Measurements from ENCODE around the gene IQCN. TPM values are rescaled to one million over a fixed set of nuclear protein-coding genes. Genes with fewer than 3 reads are reported as not detected.

Gene IQCN
- total and polyA plus RNA-seq, 4 donors: 0.19 to 2.4 (median 0.53) TPM

DNA sequence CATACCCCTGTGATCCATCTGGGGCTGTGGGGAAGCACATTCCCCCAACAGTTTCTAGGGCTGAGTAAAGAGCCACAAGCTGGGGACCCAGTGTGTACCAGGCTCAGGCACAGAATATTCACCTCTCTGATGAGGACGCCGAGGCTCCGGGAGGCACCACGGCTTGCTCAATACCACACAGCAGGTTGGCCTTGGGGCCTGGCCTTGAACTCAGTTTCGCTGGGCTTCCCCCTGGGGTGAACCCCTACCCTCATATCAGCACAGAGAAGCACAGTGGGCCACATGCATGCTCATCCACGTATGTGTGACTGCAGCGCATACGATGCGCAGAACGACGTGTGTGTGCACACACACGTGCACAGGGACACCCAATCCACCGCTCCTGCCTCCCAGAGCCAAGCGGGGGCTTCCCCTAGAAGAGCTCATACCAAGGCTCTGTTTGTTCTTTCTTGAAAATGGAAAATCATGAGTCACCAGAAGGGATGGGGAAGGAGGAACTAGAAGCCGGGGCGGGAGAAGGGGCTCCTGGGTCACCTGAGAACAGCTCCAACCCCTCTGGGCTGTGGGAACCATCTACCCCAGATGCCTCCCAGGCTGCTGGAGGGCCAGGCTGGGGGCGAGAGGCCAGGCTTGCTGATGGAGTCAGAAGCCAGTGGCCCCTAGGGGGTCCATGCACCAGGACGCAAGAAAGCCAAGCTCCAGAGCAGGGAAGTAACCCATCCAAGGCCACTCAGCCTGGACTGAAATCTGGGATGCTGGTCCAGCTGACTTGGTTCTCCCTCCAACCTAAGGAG lies 43.1 kb downstream of the IQCN start (continued):
- no peak for TF ChIP-seq NR2F2 (IDR thresholded peaks at IDR 0.05)
- TF ChIP-seq FOXA2 (IDR thresholded peaks at IDR 0.05): no peak
- TF ChIP-seq GABPA (IDR thresholded peaks at IDR 0.05 in 1 of 2, conservative IDR thresholded peaks at IDR 0.05 in 1 of 2): no peak
- TF ChIP-seq SP1 (IDR thresholded peaks at IDR 0.05): no peak
- TF ChIP-seq EGR1 (IDR thresholded peaks at IDR 0.05; ENCODE audit: low read depth in 2 of 2): no peak
- TF ChIP-seq HNF4A (conservative IDR thresholded peaks at IDR 0.05): no peak

DNA sequence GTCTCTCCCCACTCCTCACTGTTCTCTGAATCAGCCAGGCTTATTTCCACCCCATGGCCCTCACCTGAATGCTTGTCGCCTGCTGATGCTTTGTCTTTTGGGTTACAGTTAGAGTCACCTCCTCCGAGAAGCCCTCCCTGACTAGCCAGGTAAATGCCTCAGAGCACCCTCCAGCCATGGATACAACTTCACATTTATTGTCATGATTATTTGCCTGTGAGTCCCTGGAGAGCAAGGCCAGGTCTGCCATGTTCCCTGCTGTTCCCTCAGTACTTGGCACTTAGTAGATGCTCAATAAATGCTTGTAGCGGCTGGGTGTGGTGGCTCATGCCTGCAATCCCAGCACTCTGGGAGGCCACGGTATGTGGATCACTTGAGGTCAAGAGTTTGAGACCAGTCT lies 44.3 kb downstream of the IQCN start:
- H3K36me3 ChIP-seq (ENCODE audit: control insufficient read depth in 4 of 4, insufficient read depth in 3 of 4, low read depth in 1 of 4, low read length in 3 of 4): no peaks in the 10 kb centered on the region
- no peak overlapping the region for H3K4me3 ChIP-seq (ENCODE audit: low read depth in 1 of 3, low read length in 3 of 3)
- no peak overlapping the region for H3K27ac ChIP-seq (ENCODE audit: low read depth in 1 of 2, low read length in 2 of 2)
- 73% methylated on average over 4 of the region's 4 CpGs for WGBS
- no peak overlapping the region for H3K9ac ChIP-seq (ENCODE audit: low read depth in 1 of 2, low read length in 2 of 2)
- peaks cover 0 to 6% (median under 1%) of the 10 kb centered on the region in 4 donors for H3K27me3 ChIP-seq (ENCODE audit: control insufficient read depth in 4 of 4, insufficient read depth in 4 of 4, low read length in 3 of 4)
- peaks cover 0 to 6% (median 4%) of the 10 kb centered on the region in 4 donors for H3K4me1 ChIP-seq (ENCODE audit: control insufficient read depth in 4 of 4, insufficient read depth in 4 of 4, low read length in 3 of 4)
- H3K9me3 ChIP-seq (ENCODE audit: control insufficient read depth in 4 of 4, low read length in 3 of 4): peaks cover 0 to 7% (median 6%) of the 10 kb centered on the region in 4 donors
- no peak for TF ChIP-seq HNF4A (conservative IDR thresholded peaks at IDR 0.05)
- no peak for TF ChIP-seq GABPA (IDR thresholded peaks at IDR 0.05 in 1 of 2, conservative IDR thresholded peaks at IDR 0.05 in 1 of 2)
- TF ChIP-seq, protein P1, sequence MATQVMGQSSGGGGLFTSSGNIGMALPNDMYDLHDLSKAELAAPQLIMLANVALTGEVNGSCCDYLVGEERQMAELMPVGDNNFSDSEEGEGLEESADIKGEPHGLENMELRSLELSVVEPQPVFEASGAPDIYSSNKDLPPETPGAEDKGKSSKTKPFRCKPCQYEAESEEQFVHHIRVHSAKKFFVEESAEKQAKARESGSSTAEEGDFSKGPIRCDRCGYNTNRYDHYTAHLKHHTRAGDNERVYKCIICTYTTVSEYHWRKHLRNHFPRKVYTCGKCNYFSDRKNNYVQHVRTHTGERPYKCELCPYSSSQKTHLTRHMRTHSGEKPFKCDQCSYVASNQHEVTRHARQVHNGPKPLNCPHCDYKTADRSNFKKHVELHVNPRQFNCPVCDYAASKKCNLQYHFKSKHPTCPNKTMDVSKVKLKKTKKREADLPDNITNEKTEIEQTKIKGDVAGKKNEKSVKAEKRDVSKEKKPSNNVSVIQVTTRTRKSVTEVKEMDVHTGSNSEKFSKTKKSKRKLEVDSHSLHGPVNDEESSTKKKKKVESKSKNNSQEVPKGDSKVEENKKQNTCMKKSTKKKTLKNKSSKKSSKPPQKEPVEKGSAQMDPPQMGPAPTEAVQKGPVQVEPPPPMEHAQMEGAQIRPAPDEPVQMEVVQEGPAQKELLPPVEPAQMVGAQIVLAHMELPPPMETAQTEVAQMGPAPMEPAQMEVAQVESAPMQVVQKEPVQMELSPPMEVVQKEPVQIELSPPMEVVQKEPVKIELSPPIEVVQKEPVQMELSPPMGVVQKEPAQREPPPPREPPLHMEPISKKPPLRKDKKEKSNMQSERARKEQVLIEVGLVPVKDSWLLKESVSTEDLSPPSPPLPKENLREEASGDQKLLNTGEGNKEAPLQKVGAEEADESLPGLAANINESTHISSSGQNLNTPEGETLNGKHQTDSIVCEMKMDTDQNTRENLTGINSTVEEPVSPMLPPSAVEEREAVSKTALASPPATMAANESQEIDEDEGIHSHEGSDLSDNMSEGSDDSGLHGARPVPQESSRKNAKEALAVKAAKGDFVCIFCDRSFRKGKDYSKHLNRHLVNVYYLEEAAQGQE (IDR thresholded peaks at IDR 0.05): no peak
- DNase-seq (ENCODE audit: low spot score): no peak

DNA sequence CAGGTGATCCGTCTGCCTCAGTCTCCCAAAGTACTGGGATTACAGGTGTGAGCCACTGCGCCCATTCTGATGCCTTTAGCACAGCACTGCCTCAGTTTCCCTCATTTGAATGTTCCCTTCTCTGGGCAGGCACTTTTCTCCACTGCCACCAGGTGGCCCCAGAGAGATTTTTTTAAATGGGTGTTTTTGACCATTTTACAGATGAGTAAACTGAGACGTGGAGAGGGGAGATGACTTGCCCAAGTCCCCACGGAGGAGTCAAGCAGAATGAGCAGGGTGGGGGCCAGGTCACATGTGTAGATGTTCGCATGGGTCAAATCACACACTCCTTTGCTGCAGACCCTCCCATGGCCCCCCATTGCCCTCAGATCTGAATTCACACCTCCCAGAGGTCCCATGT lies 44.8 kb downstream of the IQCN start:
- 64% methylated on average over 5 of the region's 5 CpGs for WGBS
- TF ChIP-seq, protein P2, sequence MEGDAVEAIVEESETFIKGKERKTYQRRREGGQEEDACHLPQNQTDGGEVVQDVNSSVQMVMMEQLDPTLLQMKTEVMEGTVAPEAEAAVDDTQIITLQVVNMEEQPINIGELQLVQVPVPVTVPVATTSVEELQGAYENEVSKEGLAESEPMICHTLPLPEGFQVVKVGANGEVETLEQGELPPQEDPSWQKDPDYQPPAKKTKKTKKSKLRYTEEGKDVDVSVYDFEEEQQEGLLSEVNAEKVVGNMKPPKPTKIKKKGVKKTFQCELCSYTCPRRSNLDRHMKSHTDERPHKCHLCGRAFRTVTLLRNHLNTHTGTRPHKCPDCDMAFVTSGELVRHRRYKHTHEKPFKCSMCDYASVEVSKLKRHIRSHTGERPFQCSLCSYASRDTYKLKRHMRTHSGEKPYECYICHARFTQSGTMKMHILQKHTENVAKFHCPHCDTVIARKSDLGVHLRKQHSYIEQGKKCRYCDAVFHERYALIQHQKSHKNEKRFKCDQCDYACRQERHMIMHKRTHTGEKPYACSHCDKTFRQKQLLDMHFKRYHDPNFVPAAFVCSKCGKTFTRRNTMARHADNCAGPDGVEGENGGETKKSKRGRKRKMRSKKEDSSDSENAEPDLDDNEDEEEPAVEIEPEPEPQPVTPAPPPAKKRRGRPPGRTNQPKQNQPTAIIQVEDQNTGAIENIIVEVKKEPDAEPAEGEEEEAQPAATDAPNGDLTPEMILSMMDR (IDR thresholded peaks at IDR 0.05; ENCODE audit: low read depth, low read length, missing input control): peak; percentile 29
- TF ChIP-seq FOXA1 (IDR thresholded peaks at IDR 0.05): no peak
- H3K27me3 ChIP-seq (ENCODE audit: control insufficient read depth in 4 of 4, insufficient read depth in 4 of 4, low read length in 3 of 4): peaks cover 0 to 6% (median under 1%) of the 10 kb centered on the region in 4 donors

More for the DNA sequence above, 44.8 kb downstream of the IQCN start:
- H3K36me3 ChIP-seq (ENCODE audit: control insufficient read depth in 4 of 4, insufficient read depth in 3 of 4, low read depth in 1 of 4, low read length in 3 of 4): no peaks in the 10 kb centered on the region
- H3K4me3 ChIP-seq (ENCODE audit: low read depth in 1 of 3, low read length in 3 of 3): no peak overlapping the region
- peaks cover 3 to 9% (median 4%) of the 10 kb centered on the region in 4 donors for H3K4me1 ChIP-seq (ENCODE audit: control insufficient read depth in 4 of 4, insufficient read depth in 4 of 4, low read length in 3 of 4)
- H3K9me3 ChIP-seq (ENCODE audit: control insufficient read depth in 4 of 4, low read length in 3 of 4): peaks cover 0 to 7% (median 6%) of the 10 kb centered on the region in 4 donors
- H3K9ac ChIP-seq (ENCODE audit: low read depth in 1 of 2, low read length in 2 of 2): no peak overlapping the region
- DNase-seq (ENCODE audit: low spot score): no peak
- no peak overlapping the region for H3K27ac ChIP-seq (ENCODE audit: low read depth in 1 of 2, low read length in 2 of 2)
